ENCODE data around the gene AMPD2. TPM values are rescaled to one million over a fixed set of nuclear protein-coding genes. Genes with fewer than 3 reads are reported as not detected.

AMPD2 gene
- total RNA-seq, 1 experiment from 2014 or later, result 79.8 TPM

GRCh38 chr1:109636201-109636952, 16.7 kb downstream of the AMPD2 start:
- Mint-ChIP-seq H3K36me3 (peaks cover 3% of the 10 kb centered on the region; the same call in 1 of the 2 replicates), H3K4me1 (peaks cover 28% of the 10 kb centered on the region), H3K27me3 (ENCODE audit: low read depth) (no peaks in the 10 kb centered on the region), H3K27ac (peak overlapping the region; percentile 62; the same call in 1 of the 2 replicates), H3K9me3 (no peaks in the 10 kb centered on the region), H3K4me3 (peak overlapping the region; percentile 35; the same call in 1 of the 2 replicates)
- ATAC-seq (peak; percentile 66), DNase-seq (ENCODE audit: low spot score) (no peak)
- CTCF ChIA-PET, result interaction anchor here (1.0 to 6.5 kb wide), 13 partner anchors 16 to 393 kb away, joined by 3 to 129 read pairs (median 6); partner anchors contain the start of genes AHCYL1 and GNAI3
- POLR2A ChIA-PET, result interaction anchor here (0.7 to 0.9 kb wide), 2 partner anchors 19 to 88 kb away, joined by 3 read pairs; partner anchors contain the start of gene GNAI3
- no peak for TF ChIP-seq CDX4 (CRISPR knock-in tag; IDR thresholded peaks at IDR 0.05; ENCODE audit: borderline replicate concordance)
- TF ChIP-seq NFE2L1 (CRISPR knock-in tag; IDR thresholded peaks at IDR 0.05), result peak; percentile 89

- DNase-seq (ENCODE audit: low spot score), result no peak
- CTCF ChIA-PET, result interaction anchor here (1.6 to 6.5 kb wide), 6 partner anchors 17 to 392 kb away, joined by 5 to 129 read pairs (median 6); partner anchors contain the start of gene AHCYL1
- peaks cover under 1% of the 10 kb centered on the region; the same call in 1 of the 2 replicates for H3K27me3 Mint-ChIP-seq (ENCODE audit: low read depth)
- H3K36me3 Mint-ChIP-seq, result no peaks in the 10 kb centered on the region
- POLR2A ChIA-PET, result interaction anchor here (0.5 kb wide), 1 partner anchor 119 kb away, joined by 6 read pairs; no protein-coding TSS in a partner anchor
- H3K9me3 Mint-ChIP-seq, result no peaks in the 10 kb centered on the region
- H3K4me1 Mint-ChIP-seq, result peaks cover 28% of the 10 kb centered on the region
- TF ChIP-seq, protein P1, sequence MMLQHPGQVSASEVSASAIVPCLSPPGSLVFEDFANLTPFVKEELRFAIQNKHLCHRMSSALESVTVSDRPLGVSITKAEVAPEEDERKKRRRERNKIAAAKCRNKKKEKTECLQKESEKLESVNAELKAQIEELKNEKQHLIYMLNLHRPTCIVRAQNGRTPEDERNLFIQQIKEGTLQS (CRISPR knock-in tag; conservative IDR thresholded peaks at IDR 0.05), result no peak
- TF ChIP-seq ZNF416 (CRISPR knock-in tag; IDR thresholded peaks at IDR 0.05), result no peak
- TF ChIP-seq, protein P2, sequence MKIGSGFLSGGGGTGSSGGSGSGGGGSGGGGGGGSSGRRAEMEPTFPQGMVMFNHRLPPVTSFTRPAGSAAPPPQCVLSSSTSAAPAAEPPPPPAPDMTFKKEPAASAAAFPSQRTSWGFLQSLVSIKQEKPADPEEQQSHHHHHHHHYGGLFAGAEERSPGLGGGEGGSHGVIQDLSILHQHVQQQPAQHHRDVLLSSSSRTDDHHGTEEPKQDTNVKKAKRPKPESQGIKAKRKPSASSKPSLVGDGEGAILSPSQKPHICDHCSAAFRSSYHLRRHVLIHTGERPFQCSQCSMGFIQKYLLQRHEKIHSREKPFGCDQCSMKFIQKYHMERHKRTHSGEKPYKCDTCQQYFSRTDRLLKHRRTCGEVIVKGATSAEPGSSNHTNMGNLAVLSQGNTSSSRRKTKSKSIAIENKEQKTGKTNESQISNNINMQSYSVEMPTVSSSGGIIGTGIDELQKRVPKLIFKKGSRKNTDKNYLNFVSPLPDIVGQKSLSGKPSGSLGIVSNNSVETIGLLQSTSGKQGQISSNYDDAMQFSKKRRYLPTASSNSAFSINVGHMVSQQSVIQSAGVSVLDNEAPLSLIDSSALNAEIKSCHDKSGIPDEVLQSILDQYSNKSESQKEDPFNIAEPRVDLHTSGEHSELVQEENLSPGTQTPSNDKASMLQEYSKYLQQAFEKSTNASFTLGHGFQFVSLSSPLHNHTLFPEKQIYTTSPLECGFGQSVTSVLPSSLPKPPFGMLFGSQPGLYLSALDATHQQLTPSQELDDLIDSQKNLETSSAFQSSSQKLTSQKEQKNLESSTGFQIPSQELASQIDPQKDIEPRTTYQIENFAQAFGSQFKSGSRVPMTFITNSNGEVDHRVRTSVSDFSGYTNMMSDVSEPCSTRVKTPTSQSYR (CRISPR knock-in tag; IDR thresholded peaks at IDR 0.05), result no peak
- no peak for TF ChIP-seq CREB1 (CRISPR knock-in tag; IDR thresholded peaks at IDR 0.05)
- TF ChIP-seq, protein P3, sequence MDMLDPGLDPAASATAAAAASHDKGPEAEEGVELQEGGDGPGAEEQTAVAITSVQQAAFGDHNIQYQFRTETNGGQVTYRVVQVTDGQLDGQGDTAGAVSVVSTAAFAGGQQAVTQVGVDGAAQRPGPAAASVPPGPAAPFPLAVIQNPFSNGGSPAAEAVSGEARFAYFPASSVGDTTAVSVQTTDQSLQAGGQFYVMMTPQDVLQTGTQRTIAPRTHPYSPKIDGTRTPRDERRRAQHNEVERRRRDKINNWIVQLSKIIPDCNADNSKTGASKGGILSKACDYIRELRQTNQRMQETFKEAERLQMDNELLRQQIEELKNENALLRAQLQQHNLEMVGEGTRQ (CRISPR knock-in tag; IDR thresholded peaks at IDR 0.05), result no peak
- no peak for TF ChIP-seq ZNF425 (CRISPR knock-in tag; conservative IDR thresholded peaks at IDR 0.05)
- TF ChIP-seq ZNF317 (CRISPR knock-in tag; IDR thresholded peaks at IDR 0.05; ENCODE audit: borderline replicate concordance, low read depth), result no peak
- no peak for TF ChIP-seq ARID4B (CRISPR knock-in tag; IDR thresholded peaks at IDR 0.05; ENCODE audit: borderline replicate concordance)
- TF ChIP-seq TP53 (CRISPR knock-in tag; IDR thresholded peaks at IDR 0.05), result no peak
- TF ChIP-seq ZNF219 (CRISPR knock-in tag; IDR thresholded peaks at IDR 0.05; ENCODE audit: borderline replicate concordance), result no peak
- no peak for ATAC-seq
- H3K4me3 Mint-ChIP-seq, result no peak overlapping the region
- H3K27ac Mint-ChIP-seq, result no peak overlapping the region
Observed at GRCh38 chr1:109637446-109637845, 17.8 kb downstream of the AMPD2 start.
